K562 (cell line): Measurements from ENCODE around the gene OAT. TPM values are rescaled to one million over a fixed set of nuclear protein-coding genes. Genes with fewer than 3 reads are reported as not detected.

Source experiments
- CTCFL ChIP-seq: IDR thresholded peaks from 2 replicates; pipeline ENCODE4 v1.6.1; 2011; ENCODE audit warnings: borderline replicate concordance, low read depth, mild to moderate bottlenecking, moderate library complexity, low read length; ENCODE audit not compliant: insufficient read depth, poor library complexity, severe bottlenecking
- CXXC5 ChIP-seq: fragments of 250-450 bp; sonication (Bioruptor Pico); IDR thresholded peaks from 2 replicates; pipeline ENCODE4 v1.8.0; 2022; ENCODE audit warnings: inconsistent platforms, mild to moderate bottlenecking, moderate library complexity
- POLR2AphosphoS5 ChIP-seq: IDR thresholded peaks from 2 replicates; pipeline ENCODE4 v1.6.1; 2011; ENCODE audit warnings: mild to moderate bottlenecking, low read depth, low read length, moderate library complexity; ENCODE audit not compliant: control insufficient read depth, insufficient read depth
- ZNF197 ChIP-seq: fragments of 200-800 bp; sonication (Bioruptor generic); IDR thresholded peaks from 2 replicates; pipeline ENCODE4 v1.6.1; 2016; ENCODE audit warnings: low read depth, missing genetic modification characterization, missing compliant biosample characterization
- ZNF280A ChIP-seq: fragments of 450-650 bp; IDR thresholded peaks from 2 replicates; pipeline ENCODE4 v1.6.1; 2018; ENCODE audit warnings: mild to moderate bottlenecking, low read depth; ENCODE audit not compliant: partially characterized antibody
- ZNF778 ChIP-seq: fragments of 450-650 bp; formaldehyde crosslinking; IDR thresholded peaks from 2 replicates; pipeline ENCODE4 v1.4.0; 2020; ENCODE audit warnings: mild to moderate bottlenecking, moderate library complexity
- polyA plus RNA-seq, 8 experiments: library from polyadenylated mRNA; depleted of rRNA in 4 of 8; stranded (reverse) in 5 of 8; unstranded in 3 of 8; fragments of >200 nt; fragmentation: Nextera tagmentation in 2 of 8; fragmentation: Illumina TruSeq in 1 of 8; extraction: Ambion mirVana in 2 of 8; extraction: Trizol in 1 of 8; gene quantifications; 2 replicates each; pipeline versions ENCODE4 v1.2.1 to v1.2.3, GENCODE V29; 2011 to 2014; ENCODE audit warnings: inconsistent platforms in 1 of 8, missing spikeins in 1 of 8
- total RNA-seq, 7 experiments: library from RNA; depleted of rRNA in 6 of 7; stranded (reverse); fragments of >200 nt in 6 of 7; fragmentation: Illumina TruSeq in 2 of 7; extraction: Trizol in 2 of 7; gene quantifications; 2 replicates each; pipeline versions ENCODE4 v1.2.1 to v1.2.3, GENCODE V29; 2011 to 2021; ENCODE audit warnings: low replicate concordance in 1 of 7

OAT gene
- total and polyA plus RNA-seq, 9 of the 15 experiments (the other 6 are each of a cell fraction or from before 2014, with no cell fraction given) = 100 to 312 (median 163) TPM

DNA sequence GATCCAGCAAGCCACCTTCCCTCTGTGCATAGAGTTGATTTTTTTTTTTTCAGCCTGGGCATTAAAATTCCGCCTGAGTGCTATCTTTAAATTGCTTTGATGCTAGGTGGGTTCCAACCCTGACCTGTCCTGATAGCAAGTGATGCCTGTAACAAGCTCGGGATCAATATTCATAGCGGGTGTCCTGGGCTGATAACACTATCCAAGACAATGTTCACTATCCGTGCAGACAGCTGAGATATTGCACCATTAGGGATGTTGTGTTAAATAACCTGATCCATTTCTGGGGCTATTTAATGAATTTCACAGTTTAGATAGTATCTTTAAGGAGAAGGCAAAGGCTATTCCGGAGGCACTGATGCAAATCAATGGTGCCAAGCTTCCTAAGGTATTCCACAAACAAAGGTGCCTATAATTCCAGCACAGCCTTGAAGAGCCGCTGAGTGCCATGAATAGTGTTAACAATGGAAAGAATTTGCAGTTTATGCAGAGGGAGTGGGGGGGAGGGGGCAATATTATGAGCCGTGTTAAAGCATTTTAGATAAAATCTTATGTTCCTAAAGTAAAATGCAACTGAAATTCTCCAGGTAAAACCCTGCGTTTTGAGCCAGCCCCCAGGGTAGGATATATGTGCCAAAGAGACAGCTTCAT, 35.4 kb upstream of the OAT start (continued):
- TF ChIP-seq POLR2AphosphoS5 (peak; percentile 66; the same call in 1 of the 2 replicates), ZNF778 (CRISPR knock-in tag) (no peak), CXXC5 (peak; percentile 31; the same call in 1 of the 2 replicates), ZNF280A (no peak), CTCFL (no peak), ZNF197 (CRISPR knock-in tag) (no peak)
